ENCODE results near the gene ANKRD44.

DNA sequence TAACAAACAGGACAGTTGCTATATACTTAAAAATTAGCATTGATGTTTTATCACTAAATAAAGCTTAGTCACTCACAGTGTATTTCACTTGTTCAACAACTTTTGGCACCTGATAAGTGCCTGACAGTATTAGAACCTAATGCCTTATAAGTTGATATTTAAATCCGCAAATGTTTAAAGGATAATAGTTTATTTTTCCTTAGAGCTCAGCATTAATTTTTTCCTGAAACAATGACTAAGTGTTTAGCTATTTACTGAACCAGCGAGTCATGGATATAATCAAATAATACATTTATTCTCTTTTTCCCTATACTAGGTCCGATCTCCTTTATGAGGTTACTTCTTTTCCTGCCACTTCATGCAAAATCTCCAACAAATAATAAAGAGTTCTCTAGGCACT lies 238.0 kb downstream of the ANKRD44 start:
- TF ChIP-seq GATA2 (IDR thresholded peaks at IDR 0.05; ENCODE audit: low read depth, low read length), result no peak
- TF ChIP-seq GATA3 (IDR thresholded peaks at IDR 0.05; ENCODE audit: low read depth, low read length), result no peak
